Muscle layer of colon (tissue), 2 donors: Measurements from ENCODE around the gene PUDP.

Source experiments
- H3K27ac ChIP-seq: one replicate; pipeline ENCODE4 v1.7.0; 2013; ENCODE audit warnings: low read depth, mild to moderate bottlenecking, low read length, moderate library complexity
- H3K27me3 ChIP-seq, 2 donors: one replicate each; pipeline ENCODE4 v1.7.0; 2013; ENCODE audit warnings: low read length in 2 of 2, mild to moderate bottlenecking in 2 of 2; ENCODE audit not compliant: insufficient read depth in 2 of 2, control insufficient read depth in 1 of 2
- H3K36me3 ChIP-seq: one replicate; pipeline ENCODE4 v1.7.0; 2013; ENCODE audit warnings: mild to moderate bottlenecking, low read length; ENCODE audit not compliant: insufficient read depth
- H3K4me1 ChIP-seq: one replicate; pipeline ENCODE4 v1.7.0; 2013; ENCODE audit warnings: mild to moderate bottlenecking, low read length; ENCODE audit not compliant: insufficient read depth
- H3K4me3 ChIP-seq, 2 donors: one replicate each; pipeline ENCODE4 v1.7.0; 2013; ENCODE audit warnings: low read length in 2 of 2, low read depth in 1 of 2, mild to moderate bottlenecking in 1 of 2, moderate library complexity in 1 of 2
- H3K9ac ChIP-seq: one replicate; pipeline ENCODE4 v1.7.0; 2013; ENCODE audit warnings: low read length
- H3K9me3 ChIP-seq: one replicate; pipeline ENCODE4 v1.7.0; 2013; ENCODE audit warnings: mild to moderate bottlenecking, low read length
- donor health status: abdominal sarcoma.
- donor health status: Adenocarcinoma of cecum.

The PUDP gene

GRCh38 chrX:7083468-7084396, 64.2 kb downstream of the PUDP start:
- Histone ChIP-seq H3K9me3 (no peaks in the 10 kb centered on the region), H3K4me3 (no peak overlapping the region), H3K27me3 (no peaks in the 10 kb centered on the region), H3K36me3 (no peaks in the 10 kb centered on the region), H3K4me1 (no peaks in the 10 kb centered on the region), H3K9ac (no peak overlapping the region), H3K27ac (no peak overlapping the region)

GRCh38 chrX:7083021-7083420, 64.9 kb downstream of the PUDP start:
- Histone ChIP-seq H3K27ac (no peak overlapping the region), H3K27me3 (no peaks in the 10 kb centered on the region), H3K4me1 (no peaks in the 10 kb centered on the region), H3K4me3 (no peak overlapping the region), H3K36me3 (no peaks in the 10 kb centered on the region), H3K9me3 (no peaks in the 10 kb centered on the region), H3K9ac (no peak overlapping the region)

- Histone ChIP-seq H3K27ac (no peak overlapping the region), H3K9me3 (no peaks in the 10 kb centered on the region), H3K36me3 (no peaks in the 10 kb centered on the region), H3K4me1 (no peaks in the 10 kb centered on the region), H3K27me3 (no peaks in the 10 kb centered on the region), H3K9ac (no peak overlapping the region), H3K4me3 (no peak overlapping the region)
These were observed 65.4 kb downstream of the PUDP start for GRCh38 chrX:7082556-7082955.

GRCh38 chrX:7077241-7078230, 70.4 kb downstream of the PUDP start:
- Histone ChIP-seq H3K4me3 (no peak overlapping the region), H3K9ac (no peak overlapping the region), H3K4me1 (no peaks in the 10 kb centered on the region), H3K27ac (no peak overlapping the region), H3K36me3 (peaks cover 5% of the 10 kb centered on the region), H3K9me3 (no peaks in the 10 kb centered on the region), H3K27me3 (no peaks in the 10 kb centered on the region)

GRCh38 chrX:7076245-7076661, 71.7 kb downstream of the PUDP start:
- Histone ChIP-seq H3K9me3 (no peaks in the 10 kb centered on the region), H3K36me3 (peaks cover 5% of the 10 kb centered on the region), H3K27ac (no peak overlapping the region)

GRCh38 chrX:7074908-7075204, 73.1 kb downstream of the PUDP start:
- no peak overlapping the region for H3K4me3 ChIP-seq
- no peaks in the 10 kb centered on the region for H3K9me3 ChIP-seq
- H3K9ac ChIP-seq: no peak overlapping the region
- no peaks in the 10 kb centered on the region for H3K4me1 ChIP-seq
- H3K27me3 ChIP-seq: no peaks in the 10 kb centered on the region
- H3K36me3 ChIP-seq: peaks cover 5% of the 10 kb centered on the region
- no peak overlapping the region for H3K27ac ChIP-seq

More at GRCh38 chrX:7076245-7076661, 71.7 kb downstream of the PUDP start:
- no peak overlapping the region for H3K4me3 ChIP-seq
- H3K4me1 ChIP-seq: no peaks in the 10 kb centered on the region
- no peaks in the 10 kb centered on the region for H3K27me3 ChIP-seq
- no peak overlapping the region for H3K9ac ChIP-seq

- H3K27ac ChIP-seq: no peak overlapping the region
- no peak overlapping the region for H3K9ac ChIP-seq
- peaks cover 5% of the 10 kb centered on the region for H3K36me3 ChIP-seq
- H3K27me3 ChIP-seq: no peaks in the 10 kb centered on the region
- H3K4me1 ChIP-seq: no peaks in the 10 kb centered on the region
- no peak overlapping the region for H3K4me3 ChIP-seq
- H3K9me3 ChIP-seq: no peaks in the 10 kb centered on the region
These were observed 73.6 kb downstream of the PUDP start for GRCh38 chrX:7074148-7074907.

- Histone ChIP-seq H3K27me3 (no peaks in the 10 kb centered on the region), H3K4me1 (no peaks in the 10 kb centered on the region), H3K9me3 (no peaks in the 10 kb centered on the region), H3K27ac (no peak overlapping the region), H3K36me3 (peaks cover 5% of the 10 kb centered on the region), H3K4me3 (no peak overlapping the region), H3K9ac (no peak overlapping the region)
These were observed 74.6 kb downstream of the PUDP start for GRCh38 chrX:7073336-7073735.

- no peaks in the 10 kb centered on the region for H3K9me3 ChIP-seq
These were observed 75.1 kb downstream of the PUDP start for GRCh38 chrX:7072856-7073255.

GRCh38 chrX:7071390-7071789, 76.6 kb downstream of the PUDP start:
- Histone ChIP-seq H3K36me3 (no peaks in the 10 kb centered on the region), H3K9me3 (no peaks in the 10 kb centered on the region), H3K4me1 (no peaks in the 10 kb centered on the region), H3K4me3 (no peak overlapping the region), H3K27ac (no peak overlapping the region), H3K27me3 (no peaks in the 10 kb centered on the region), H3K9ac (no peak overlapping the region)

More at GRCh38 chrX:7072856-7073255, 75.1 kb downstream of the PUDP start:
- Histone ChIP-seq H3K9ac (no peak overlapping the region), H3K27me3 (no peaks in the 10 kb centered on the region), H3K4me3 (no peak overlapping the region), H3K27ac (no peak overlapping the region), H3K36me3 (peaks cover 5% of the 10 kb centered on the region), H3K4me1 (no peaks in the 10 kb centered on the region)

GRCh38 chrX:7069556-7069955, 78.4 kb downstream of the PUDP start:
- H3K27me3 ChIP-seq: no peaks in the 10 kb centered on the region
- no peaks in the 10 kb centered on the region for H3K9me3 ChIP-seq
- no peak overlapping the region for H3K4me3 ChIP-seq
- no peak overlapping the region for H3K27ac ChIP-seq
- no peak overlapping the region for H3K9ac ChIP-seq
- no peaks in the 10 kb centered on the region for H3K4me1 ChIP-seq
- no peaks in the 10 kb centered on the region for H3K36me3 ChIP-seq
